Stimulated activated CD4-positive, alpha-beta T cell treated with anti-CD3 and anti-CD28 coated beads, Interleukin-1b, Interleukin-23, amount 100 ng/mL, for 1 hour (primary cell): Measurements from ENCODE around the gene HSPA1B.
A peak's percentile ranks its signal among the peaks of the same experiment; 100 is the strongest.
"Not testable (repeated sequence)": the region's sequence is repeated elsewhere in the genome, so short reads cannot be mapped to it uniquely, and the experiment has no call there.

ENCODE experiments used
- DNase-seq, 2 donors: peaks; one replicate each; pipeline ENCODE4 v3.0.0-alpha.2; 2020; ENCODE audit warnings: low read depth in 2 of 2

HSPA1B gene

GRCh38 chr6:31827286-31828079 lies at the start of gene HSPA1B:
HSPA1B (plus strand) TSS chr6:31827738; CDS start chr6:31827951, 213 bp downstream.
- DNase-seq: peak; percentile 60 to 68

GRCh38 chr6:31778193-31778592 lies 49.3 kb upstream of the HSPA1B start:
- DNase-seq: no peak

- no peak for DNase-seq
Measured at GRCh38 chr6:31778999-31779885, 48.3 kb upstream of the HSPA1B start.

GRCh38 chr6:31779908-31780307 lies 47.6 kb upstream of the HSPA1B start:
- no peak for DNase-seq

- no peak for DNase-seq
Measured at GRCh38 chr6:31780507-31781243, 46.9 kb upstream of the HSPA1B start.

GRCh38 chr6:31781244-31782125 lies 46.1 kb upstream of the HSPA1B start:
- DNase-seq: no peak

GRCh38 chr6:31782126-31782855 lies 45.2 kb upstream of the HSPA1B start:
- DNase-seq: no peak

GRCh38 chr6:31784098-31784925 lies 43.2 kb upstream of the HSPA1B start:
- DNase-seq: no peak

GRCh38 chr6:31785475-31785874 lies 42.1 kb upstream of the HSPA1B start:
- no peak for DNase-seq

GRCh38 chr6:31791324-31792089 lies 36.0 kb upstream of the HSPA1B start:
- no peak for DNase-seq

GRCh38 chr6:31792090-31792374 lies 35.5 kb upstream of the HSPA1B start:
- no peak for DNase-seq

GRCh38 chr6:31792761-31793171 lies 34.8 kb upstream of the HSPA1B start:
- no peak for DNase-seq

GRCh38 chr6:31793927-31794245 lies 33.7 kb upstream of the HSPA1B start:
- not testable (repeated sequence) for DNase-seq

- no peak for DNase-seq
Measured at GRCh38 chr6:31794294-31794865, 33.2 kb upstream of the HSPA1B start.

GRCh38 chr6:31794866-31795615 lies 32.5 kb upstream of the HSPA1B start:
- DNase-seq: no peak

- peak; percentile 64 to 66 for DNase-seq
Measured at GRCh38 chr6:31795616-31796298, 31.8 kb upstream of the HSPA1B start, which contains the start of gene VARS1. VARS1 (minus strand) TSS chr6:31795752; CDS start chr6:31795217, 535 bp downstream.

GRCh38 chr6:31796993-31797385 lies 30.5 kb upstream of the HSPA1B start:
- no peak for DNase-seq
